HG02623 (cell line): Measurements from ENCODE around the gene IMPG2.

Source experiments
- ATAC-seq: cut with Tn5 transposase; IDR thresholded peaks from one replicate; pipeline ENCODE4 v1.9.1; 2021; ENCODE audit warnings: moderate library complexity; ENCODE audit not compliant: unreplicated experiment

IMPG2 gene

GRCh38 chr3:101278727-101279126, 41.6 kb downstream of the IMPG2 start:
- no peak for ATAC-seq

DNA sequence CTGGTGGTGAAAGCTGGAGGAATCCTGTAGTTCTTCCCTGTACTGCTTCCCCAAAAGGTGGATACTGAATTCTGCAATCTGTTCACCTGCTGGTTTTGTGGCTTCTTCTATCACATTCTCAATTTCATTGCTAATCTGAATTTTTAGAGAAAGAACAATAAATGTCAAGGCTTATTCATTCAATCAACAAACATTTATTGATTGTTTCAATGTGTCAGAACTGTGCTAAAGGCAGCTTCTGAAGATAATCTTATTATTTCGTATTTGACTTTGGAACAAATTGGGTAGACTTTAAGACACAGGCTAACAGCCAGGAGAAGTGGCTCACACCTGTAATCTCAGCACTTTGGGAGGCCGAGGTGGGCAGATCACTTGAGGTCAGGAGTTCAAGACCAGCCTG, 46.8 kb downstream of the IMPG2 start:
- ATAC-seq, result no peak

- no peak for ATAC-seq
These were observed 47.2 kb downstream of the IMPG2 start for GRCh38 chr3:101273156-101273555.

DNA sequence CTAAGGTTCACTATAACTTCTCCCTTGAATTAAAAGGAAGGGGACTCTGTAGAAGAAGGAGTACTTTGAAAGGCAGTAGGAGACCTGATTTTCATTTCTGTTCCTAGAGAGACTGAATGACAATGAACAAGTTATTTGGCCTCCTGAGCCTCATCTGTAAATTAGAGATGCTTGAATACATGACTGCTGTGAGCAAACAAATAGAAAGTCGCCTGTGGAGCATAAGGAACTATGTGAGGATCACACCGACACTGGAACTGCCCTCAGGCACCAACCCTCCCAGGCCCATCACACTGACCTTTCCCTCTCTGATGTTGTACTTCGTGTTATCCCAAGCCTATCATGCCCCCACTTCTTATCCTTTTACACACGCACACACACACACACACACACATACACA, 48.6 kb downstream of the IMPG2 start:
- no peak for ATAC-seq

- ATAC-seq, result no peak
These were observed 50.2 kb downstream of the IMPG2 start for GRCh38 chr3:101270149-101270548.

- ATAC-seq, result no peak
These were observed 51.3 kb downstream of the IMPG2 start for GRCh38 chr3:101268971-101269671.

DNA sequence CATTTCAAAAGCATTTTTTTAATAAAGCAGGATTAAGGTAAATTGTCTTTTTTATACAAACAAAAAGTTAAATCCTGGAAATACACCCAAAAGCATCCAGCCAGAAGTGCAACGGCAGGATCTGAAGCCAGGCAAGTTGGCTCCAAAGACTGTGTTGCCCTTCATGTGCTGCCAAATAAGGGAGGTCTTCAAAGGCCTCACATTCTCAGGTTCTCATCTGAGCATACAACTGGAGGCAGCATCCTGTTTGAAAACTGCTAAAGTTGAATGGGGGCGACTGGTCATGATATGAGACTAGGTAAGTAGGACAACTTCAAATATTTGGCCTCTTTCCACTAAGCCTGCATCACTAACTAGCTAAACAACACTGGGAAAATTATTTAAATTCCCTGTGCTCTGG, 52.2 kb downstream of the IMPG2 start:
- ATAC-seq, result no peak

DNA sequence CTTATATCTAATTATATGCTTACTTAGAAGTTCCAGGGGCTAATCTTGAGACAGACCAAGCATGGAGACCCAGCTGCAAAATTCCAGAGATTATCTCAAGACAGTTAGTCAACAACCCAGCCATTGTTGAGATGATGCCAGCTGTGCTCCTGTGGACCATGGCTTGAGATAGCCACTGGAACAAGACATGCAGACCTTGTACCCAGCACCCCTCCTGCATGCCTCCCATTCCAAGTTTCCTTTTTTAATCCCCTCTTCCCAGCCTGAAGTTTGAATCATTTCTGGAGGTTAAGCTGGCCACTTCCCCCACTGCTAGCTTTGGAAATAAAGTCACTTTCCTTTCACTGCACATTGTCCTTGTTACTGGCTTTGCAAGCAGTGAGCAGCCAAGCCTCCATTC, 53.8 kb downstream of the IMPG2 start:
- ATAC-seq, result no peak

DNA sequence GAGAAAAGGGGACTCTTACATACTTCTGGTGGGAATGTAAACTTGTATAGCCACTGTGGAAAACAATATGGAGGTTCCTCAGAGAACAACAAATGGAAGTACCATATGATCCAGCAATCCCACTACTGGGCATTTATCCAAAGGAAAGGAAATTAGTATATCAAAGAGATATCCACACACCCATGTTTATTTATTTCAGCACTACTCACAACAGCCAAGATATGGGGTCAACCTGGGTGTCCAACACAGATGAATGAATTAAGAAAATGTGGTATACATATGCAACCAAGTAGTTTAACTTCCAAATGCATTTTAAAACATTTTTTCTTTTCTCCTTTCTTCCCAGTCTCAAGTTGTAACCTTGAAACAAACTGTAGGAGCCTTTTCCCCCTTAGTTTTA, 54.3 kb downstream of the IMPG2 start:
- no peak for ATAC-seq

GRCh38 chr3:101262393-101263240, 57.8 kb downstream of the IMPG2 start:
- peak; percentile 72 for ATAC-seq

DNA sequence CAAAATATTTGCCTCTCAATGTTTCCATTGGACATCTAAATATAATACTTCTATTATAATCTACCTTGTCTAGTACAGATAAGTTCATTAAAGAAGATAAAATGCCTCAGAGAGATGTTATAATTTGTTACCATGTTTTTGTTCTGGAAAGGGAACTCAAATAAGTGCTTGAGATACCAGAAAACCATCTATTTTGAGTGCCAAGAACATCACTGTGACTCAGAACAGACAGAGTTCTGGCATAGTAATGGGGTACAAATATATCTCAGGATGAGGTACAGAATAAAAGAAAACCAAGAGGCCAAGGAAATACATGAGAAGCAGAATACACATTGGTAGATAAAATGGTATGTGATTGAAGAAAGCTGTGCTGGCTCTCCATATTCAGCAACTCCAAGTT, 58.9 kb downstream of the IMPG2 start:
- ATAC-seq, result no peak

DNA sequence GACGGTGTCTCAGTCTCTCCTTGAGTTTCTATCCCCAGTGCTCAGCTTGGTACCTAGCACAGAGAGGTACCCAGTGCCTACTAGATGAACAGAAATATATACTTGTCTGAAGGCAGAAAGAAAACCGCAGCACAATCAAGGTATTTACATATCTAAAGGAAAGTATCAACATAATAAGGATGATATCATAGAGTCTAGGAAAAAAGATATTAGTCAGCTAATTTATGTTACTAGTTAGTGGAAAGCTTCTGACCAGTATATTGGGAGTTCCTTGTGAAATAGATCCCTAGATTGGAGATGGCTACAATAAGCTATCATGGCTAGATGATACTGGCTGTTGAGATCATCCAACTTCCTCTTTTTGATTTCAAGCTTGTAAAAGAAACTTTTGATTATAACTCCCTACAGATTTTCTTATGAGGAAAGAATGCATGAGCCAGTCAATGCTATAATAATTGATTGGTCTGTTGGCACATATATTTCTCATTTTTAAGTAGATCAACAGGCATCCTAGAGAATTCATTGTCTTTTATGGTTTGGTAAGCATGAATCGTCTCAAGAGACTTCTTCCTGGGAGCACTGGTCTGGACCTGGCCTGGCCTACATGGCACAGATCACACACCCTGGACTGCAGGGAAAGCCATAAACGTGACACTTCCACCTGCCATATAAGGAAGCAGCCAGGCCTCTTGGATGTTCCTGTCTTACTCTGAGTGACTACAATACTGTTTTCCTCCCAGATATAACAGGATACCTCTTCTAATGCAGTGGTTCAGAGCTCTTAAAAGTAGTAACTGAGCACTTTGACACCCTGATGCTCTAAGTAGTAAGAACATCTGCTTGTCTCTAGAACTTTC, 60.7 kb downstream of the IMPG2 start:
- no peak for ATAC-seq

DNA sequence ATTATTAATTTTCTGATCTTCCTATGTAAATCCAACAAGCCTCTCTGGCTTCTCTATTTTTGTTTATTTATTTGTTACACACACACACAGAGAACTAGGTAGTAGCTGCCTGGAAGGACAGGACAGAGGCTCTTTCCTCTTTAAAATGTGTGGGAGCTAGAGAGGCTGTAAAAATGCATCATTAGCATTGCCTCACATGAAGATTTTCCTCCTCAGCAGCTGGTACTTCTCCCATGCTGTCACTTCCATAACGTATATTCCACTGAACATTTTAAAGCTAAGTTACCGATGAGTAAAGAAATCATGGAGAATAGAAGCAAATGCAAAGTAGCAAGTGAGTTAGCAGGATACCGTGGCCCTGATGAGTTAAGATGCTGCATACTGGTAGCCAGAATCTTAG, 63.9 kb downstream of the IMPG2 start:
- ATAC-seq, result no peak

- no peak for ATAC-seq
These were observed 64.9 kb downstream of the IMPG2 start for GRCh38 chr3:101255441-101255840.

- ATAC-seq, result no peak
These were observed 67.0 kb downstream of the IMPG2 start for GRCh38 chr3:101253396-101253795.

DNA sequence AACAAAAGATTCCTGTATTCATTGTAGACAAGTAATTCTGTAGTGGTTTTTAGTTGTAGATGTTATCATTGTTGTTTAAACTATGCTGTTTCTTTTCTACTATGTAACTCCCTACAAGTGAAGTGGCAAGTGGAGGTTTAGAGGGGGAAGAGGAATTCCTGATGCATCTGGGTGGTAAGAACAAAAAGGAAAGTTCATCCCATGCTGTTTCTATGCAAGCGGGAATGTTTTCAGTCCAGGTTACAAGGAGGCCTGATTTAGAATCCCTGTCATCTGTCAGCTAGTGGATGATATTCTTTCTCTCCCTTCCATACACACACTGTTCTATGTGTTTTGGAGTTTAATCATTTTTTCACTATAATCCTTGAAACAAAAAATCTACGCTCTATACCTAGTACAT, 67.4 kb downstream of the IMPG2 start:
- ATAC-seq, result no peak

DNA sequence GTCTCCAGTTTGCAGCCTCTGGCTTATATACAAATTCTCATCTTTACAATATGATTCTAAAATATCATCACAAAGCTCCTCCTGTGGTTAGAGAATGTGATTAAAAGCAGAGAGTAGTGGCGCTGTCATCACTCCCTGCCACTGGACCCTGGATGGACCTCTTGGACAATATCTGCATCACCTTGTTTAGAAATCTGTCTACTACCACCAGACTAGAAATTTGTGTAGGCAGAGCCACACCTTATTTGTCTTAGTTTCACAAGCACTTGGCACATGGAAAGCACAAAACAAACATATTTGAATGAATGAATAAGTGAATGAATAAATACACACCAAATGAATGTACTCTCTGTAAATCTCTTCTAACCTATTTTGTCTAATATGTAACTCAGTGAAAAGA, 68.1 kb downstream of the IMPG2 start:
- no peak for ATAC-seq

GRCh38 chr3:101251441-101251840, 68.9 kb downstream of the IMPG2 start:
- ATAC-seq, result no peak

DNA sequence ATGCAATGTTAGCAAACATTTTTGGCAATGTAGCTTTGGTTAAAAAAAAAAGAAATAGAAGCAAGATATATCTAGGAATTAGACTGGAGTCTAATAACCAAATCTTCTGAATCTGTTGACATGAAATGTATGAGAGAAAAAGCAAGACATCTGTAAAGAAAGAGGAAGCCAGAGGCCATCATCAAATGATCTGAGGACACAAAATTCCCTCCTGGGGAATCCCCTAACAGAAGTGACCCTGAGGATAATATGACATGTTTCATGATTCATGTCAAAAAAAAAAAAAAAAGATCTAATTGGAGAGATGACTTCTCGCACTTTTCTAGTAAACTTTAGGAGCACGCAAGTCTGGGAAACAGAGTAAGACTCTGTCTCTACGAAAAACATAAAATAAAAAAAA, 70.9 kb downstream of the IMPG2 start:
- no peak for ATAC-seq

DNA sequence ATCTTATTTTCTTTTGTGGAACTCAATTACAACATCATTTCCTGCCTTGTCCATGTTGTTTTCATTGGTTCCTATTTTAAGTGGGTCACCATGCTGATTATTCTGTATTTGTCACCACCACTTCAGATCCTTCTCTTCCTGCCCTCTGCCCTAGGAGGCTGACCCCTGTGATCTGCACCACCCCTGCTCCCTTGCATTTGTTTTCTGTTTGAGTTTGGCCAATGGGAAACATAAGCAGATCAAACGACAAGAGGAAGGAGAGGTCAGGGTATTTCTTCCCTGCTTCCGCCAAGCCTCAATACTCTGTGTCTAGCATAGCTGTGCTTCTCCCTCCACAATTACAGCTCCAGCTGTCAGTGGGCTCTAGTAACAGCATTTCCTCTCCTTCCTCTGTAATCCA, 71.6 kb downstream of the IMPG2 start:
- ATAC-seq, result no peak

DNA sequence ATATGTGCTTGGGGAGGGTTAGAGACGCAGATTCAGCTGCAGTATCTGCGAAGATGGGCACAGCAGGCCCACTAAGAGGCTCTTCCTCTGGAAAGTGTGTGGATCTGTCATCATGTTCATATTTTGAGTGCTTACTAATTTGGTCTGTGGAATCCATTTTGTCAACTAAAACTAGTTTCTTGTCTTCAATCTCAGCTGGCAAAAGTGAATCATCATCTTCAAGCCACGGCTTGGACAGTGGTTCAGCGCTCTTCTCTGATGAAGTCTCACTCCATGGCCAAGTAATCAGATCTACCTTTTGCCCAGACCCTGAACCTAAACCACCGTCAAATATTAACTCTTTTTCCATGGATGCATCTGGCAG, 76.2 kb downstream of the IMPG2 start:
- ATAC-seq, result no peak
